GM21529 (cell line): ENCODE data around the gene KYAT1.
A peak's percentile ranks its signal among the peaks of the same experiment; 100 is the strongest.

ENCODE experiments used
- ATAC-seq: cut with Tn5 transposase; IDR thresholded peaks from one replicate; pipeline ENCODE4 v1.9.1; 2021; ENCODE audit not compliant: unreplicated experiment

KYAT1 gene

DNA sequence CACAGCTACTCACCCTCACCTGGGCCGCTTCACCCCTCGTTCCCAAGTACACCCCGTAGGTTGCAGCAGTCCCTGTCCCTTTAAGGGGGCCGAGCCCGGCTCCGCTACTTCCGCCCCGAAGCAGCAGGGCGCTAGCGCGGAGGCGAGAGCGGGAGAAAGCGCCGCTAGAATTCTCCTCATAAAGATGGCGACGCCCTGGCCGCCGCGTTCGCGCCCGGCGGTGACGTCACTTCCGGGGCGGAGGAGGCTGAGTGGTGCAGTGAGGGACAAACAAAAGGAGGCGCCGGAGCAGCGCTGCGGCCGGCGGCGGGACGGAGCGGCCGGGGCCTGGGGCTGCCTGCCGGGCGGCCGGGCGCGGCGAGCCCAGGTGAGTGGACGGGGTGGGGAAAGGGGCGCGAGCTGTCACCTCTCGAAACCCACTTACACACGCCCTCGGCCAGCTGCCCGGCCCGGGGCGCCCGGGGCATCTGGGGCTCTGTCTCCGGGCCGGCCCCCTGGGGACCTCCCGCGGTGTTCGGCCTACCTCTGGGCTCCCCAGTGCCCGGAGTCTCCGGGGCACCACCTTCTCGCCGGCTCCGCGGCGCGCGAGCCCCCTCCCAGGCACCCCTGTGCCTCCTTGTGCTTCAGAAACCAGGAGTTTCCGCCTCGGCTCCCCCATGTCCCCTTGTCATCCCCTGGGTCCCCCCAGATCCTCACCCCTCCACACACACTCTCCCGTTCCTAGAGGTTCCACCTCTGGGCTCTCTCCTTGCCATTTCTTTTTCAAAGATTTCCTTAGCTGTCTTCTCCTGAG is at the start of gene KYAT1, which contains the start of gene LRRC8A:
Gene KYAT1 (minus strand): TSS at position 67 of the 793 bp plus-strand sequence. CDS start 36,545 bp downstream, outside the sequence.
Gene LRRC8A (plus strand): TSS at position 250 of the 793 bp plus-strand sequence. CDS start 25,032 bp downstream, outside the sequence.
- ATAC-seq, result peak; percentile 82

DNA sequence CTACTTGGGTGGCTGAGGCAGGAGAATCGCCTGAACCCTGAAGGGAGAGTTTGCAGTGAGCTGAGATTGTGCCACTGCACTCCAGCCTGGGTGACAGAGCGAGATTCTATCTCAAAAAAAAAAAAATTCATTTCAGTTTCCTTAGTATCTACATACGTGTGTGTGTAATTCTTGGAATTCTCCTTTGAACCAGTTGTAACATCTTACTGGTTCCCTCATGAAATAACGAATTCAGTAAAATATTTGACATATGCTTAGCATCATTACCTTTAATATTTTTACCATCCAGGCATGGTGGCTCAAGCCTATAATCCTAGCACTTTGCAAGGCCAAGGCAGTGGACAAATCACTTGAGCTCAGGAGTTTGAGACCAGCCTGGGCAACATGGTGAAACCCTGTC is 47.8 kb upstream of the KYAT1 start:
- ATAC-seq, result no peak

DNA sequence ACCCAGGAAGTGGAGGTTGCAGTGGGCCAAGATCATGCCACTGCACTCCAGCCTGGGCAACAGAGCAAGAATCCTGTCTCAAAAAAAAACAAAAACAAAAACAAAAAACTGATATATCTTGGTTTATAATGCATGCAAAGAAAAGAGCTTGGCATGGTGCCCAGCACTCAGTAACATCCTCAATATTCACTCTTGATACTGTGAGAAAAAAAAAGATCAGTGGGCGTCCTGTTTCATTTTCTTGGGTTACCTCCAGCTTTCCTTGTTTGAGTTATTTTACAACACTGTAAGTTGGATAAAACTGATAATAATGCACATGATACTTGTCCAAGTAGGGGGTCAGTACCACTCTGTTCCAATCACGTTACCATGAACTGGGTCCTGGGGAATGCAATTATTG is 46.9 kb upstream of the KYAT1 start:
- no peak for ATAC-seq

GRCh38 chr9:128927731-128928411 is 46.1 kb upstream of the KYAT1 start:
- no peak for ATAC-seq

GRCh38 chr9:128923493-128923883 is 41.7 kb upstream of the KYAT1 start:
- ATAC-seq, result no peak

DNA sequence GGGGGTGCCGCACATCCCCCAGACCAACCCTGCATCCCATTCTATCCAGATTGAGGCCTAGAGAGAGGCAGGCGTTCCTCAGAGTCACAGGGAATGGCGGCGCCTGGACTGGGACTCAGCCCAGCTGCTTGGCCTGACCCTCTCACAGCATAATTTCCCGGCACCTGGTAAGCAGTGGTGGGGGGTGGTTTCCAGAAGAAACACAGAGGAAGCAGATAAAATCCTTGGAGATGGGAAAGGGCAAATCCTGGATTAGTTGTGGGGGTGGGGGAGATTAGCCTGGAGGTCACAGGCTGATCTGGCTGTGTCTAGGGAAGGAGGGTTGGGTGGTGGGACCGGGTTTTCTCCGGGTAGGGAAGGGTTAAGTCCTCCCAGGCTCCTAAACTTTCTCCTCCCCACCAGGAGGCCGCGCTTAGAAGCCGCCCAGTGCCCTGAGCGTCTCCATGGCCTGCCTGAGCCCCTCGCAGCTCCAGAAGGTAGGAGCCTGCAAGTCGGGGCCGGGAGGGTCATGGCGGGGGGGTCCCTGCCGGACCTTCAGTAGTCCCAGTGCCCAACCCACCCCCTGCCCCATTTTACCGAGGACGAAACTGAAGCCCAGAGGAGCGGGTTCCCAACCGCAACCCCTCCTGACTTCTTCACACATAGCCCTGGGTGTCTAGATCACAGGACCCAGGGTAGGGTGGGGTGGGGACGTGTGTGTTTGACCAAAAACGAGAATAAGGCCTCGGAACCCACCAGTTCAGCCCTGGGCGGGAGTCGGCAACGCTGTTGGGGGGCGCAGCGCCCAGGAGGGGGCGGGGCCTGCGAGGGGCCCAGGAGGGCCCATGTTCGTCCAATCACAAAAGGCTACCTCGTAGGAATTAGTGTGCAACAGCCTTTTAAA is 40.4 kb upstream of the KYAT1 start:
- no peak for ATAC-seq

GRCh38 chr9:128920381-128921058 is 38.8 kb upstream of the KYAT1 start, which contains the start of gene PHYHD1:
Gene PHYHD1 (plus strand): TSS chr9:128920982. CDS start chr9:128922324, 1,342 bp downstream.
- ATAC-seq, result no peak

DNA sequence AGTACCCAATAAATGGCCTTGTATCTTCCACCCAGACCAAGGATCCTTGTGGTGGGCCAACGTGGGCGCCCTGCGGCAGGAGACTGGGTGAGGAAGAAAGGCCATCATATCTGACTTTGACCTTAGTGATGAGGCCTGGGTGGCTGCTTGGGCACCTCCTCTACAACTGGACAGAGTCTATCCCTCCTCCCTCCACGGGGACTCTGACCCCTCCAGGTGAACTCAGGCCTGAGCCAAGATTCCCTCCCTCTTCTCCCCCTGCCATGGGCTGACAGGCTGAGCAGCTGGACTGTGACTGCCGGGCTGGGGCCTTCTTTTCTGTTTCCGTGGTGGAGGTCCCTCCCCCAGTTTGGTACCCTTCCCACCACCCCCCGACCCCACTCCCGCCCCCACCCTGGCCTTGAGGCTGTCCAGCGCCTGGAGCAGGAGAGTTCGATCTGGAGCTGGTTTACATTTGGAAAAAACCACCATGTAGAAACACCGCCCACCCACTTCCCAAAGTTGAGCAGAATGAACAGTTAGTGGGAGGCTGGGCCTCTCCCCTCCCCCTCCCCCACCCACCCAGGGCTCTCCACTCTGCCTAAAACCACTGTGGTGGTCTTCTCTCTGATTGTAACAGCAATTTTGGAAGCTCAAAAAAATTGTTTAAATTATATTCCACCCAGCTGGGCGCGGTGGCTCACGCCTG is 37.8 kb upstream of the KYAT1 start:
- no peak for ATAC-seq

DNA sequence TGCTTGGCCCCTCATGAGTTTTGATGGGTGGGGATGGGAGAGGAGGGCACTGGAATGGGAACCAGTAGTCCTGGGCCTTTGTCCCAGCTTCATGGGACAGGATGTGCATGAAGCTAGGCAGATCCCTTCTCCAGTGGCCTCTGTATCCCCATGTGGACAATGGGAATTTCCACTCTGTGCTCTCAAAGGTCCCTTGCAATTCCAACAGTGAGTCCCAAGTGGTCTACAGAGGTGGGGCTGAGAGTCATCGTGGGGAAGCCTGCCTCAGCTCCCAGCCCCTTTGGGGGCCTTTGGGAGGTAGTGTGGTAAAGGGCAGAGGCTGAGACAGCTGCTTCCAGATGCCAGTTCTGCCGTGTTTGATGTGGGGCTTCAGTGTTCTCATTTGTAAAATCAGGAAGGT is 37.2 kb upstream of the KYAT1 start:
- no peak for ATAC-seq

- no peak for ATAC-seq
Observed at GRCh38 chr9:128917151-128917849, 35.5 kb upstream of the KYAT1 start.

GRCh38 chr9:128916745-128917144 is 35.0 kb upstream of the KYAT1 start:
- no peak for ATAC-seq

DNA sequence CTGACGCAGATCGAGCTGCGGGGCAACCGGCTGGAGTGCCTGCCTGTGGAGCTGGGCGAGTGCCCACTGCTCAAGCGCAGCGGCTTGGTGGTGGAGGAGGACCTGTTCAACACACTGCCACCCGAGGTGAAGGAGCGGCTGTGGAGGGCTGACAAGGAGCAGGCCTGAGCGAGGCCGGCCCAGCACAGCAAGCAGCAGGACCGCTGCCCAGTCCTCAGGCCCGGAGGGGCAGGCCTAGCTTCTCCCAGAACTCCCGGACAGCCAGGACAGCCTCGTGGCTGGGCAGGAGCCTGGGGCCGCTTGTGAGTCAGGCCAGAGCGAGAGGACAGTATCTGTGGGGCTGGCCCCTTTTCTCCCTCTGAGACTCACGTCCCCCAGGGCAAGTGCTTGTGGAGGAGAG is 34.5 kb upstream of the KYAT1 start:
- no peak for ATAC-seq

GRCh38 chr9:128913995-128914772 is 32.4 kb upstream of the KYAT1 start:
- no peak for ATAC-seq

GRCh38 chr9:128913048-128913900 is 31.5 kb upstream of the KYAT1 start:
- no peak for ATAC-seq

DNA sequence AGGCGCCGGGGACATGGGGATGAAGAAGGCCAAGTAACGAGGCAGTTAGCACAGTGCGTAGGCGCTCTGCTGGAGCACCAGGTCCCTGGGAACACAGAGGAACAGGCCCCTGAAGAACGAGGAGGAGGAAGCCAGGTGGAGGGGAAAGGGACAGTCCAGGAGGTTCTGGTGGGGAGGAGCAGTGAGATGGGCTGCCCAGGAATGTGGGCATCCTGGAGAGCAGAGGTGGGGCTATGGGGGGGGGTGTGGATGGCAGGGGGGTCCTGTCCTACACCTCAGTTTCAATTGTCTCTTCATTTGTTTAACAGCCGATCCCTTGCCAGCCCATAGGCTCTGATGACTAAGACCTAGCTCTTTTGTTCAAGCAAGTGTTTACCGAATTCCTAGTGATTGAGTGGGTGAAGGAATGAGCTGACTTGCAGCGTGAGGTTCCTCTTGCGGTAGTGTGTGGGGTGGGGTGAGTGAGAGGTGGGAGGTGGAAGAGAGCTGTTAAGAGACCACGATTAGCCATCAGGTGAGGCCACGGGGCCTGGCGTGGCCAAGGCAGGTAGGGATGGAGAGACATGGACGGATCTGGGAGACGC is 30.6 kb upstream of the KYAT1 start:
- ATAC-seq, result no peak

DNA sequence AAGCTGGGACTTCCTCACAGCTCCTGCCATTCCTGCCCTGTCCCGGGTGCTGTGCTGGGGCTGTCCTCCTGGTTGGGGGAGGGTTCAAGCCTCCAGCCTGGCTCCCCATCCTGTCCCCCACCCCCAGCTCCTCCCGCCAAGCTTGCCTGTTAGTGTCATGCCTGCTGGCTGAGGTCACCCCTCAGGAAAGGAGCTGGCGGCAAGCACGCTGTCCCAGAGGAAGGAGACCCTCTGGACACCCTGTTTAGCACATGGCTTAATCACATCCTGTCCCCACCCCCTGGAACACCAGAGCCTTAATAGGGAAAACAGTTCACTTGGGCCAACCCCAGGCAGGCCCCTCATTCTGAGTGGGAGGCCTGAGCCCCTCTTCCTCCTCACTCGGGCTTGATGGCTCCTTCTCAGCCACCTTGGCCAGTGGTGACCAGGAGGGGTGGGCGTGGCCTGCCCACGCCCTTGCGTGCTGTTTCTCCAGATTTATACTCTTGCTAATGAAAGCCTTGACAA is 29.8 kb upstream of the KYAT1 start:
- no peak for ATAC-seq

- no peak for ATAC-seq
Observed at GRCh38 chr9:128910906-128911305, 29.2 kb upstream of the KYAT1 start.
